BLaER1 (cell line): ENCODE data around the gene TEAD1.

Experiments
- H3K27ac ChIP-seq: shearing (Covaris generic); formaldehyde crosslinking; 2 replicates; pipeline ENCODE4 v1.8.1; 2022
- H3K27me3 ChIP-seq: shearing (Covaris generic); formaldehyde crosslinking; 2 replicates; pipeline ENCODE4 v1.8.1; 2022
- H3K36me3 ChIP-seq: shearing (Covaris generic); formaldehyde crosslinking; 2 replicates; pipeline ENCODE4 v1.8.1; 2022
- H3K4me1 ChIP-seq: shearing (Covaris generic); formaldehyde crosslinking; 2 replicates; pipeline ENCODE4 v1.8.1; 2022
- H3K4me2 ChIP-seq: shearing (Covaris generic); formaldehyde crosslinking; 2 replicates; pipeline ENCODE4 v1.8.1; 2022
- H3K4me3 ChIP-seq: shearing (Covaris generic); formaldehyde crosslinking; 2 replicates; pipeline ENCODE4 v1.8.1; 2022
- H3K9ac ChIP-seq: shearing (Covaris generic); formaldehyde crosslinking; 2 replicates; pipeline ENCODE4 v1.8.1; 2022
- H3K9me3 ChIP-seq: shearing (Covaris generic); formaldehyde crosslinking; 2 replicates; pipeline ENCODE4 v1.8.1; 2022
- H4K20me1 ChIP-seq: shearing (Covaris generic); formaldehyde crosslinking; 2 replicates; pipeline ENCODE4 v1.8.1; 2022
- Cebpa-rat ChIP-seq: shearing (Covaris generic); IDR thresholded peaks from 2 replicates; pipeline ENCODE4 v1.8.1; 2022

The TEAD1 gene

GRCh38 chr11:12677131-12677530 lies 2.9 kb downstream of the TEAD1 start:
- Histone ChIP-seq H3K27ac (no peak overlapping the region), H3K36me3 (no peaks in the 10 kb centered on the region), H3K4me2 (no peak overlapping the region), H3K9me3 (peaks cover 11% of the 10 kb centered on the region; the same call in 1 of the 2 replicates), H3K4me1 (peaks cover 9% of the 10 kb centered on the region), H3K9ac (no peak overlapping the region), H3K4me3 (no peak overlapping the region), H4K20me1 (peaks cover 24% of the 10 kb centered on the region), H3K27me3 (peaks cover 85% of the 10 kb centered on the region)
- TF ChIP-seq Cebpa-rat: no peak

- no peak overlapping the region for H3K4me2 ChIP-seq
- peaks cover 11% of the 10 kb centered on the region; the same call in 1 of the 2 replicates for H3K9me3 ChIP-seq
- peaks cover 9% of the 10 kb centered on the region for H3K4me1 ChIP-seq
- H3K27me3 ChIP-seq: peaks cover 85% of the 10 kb centered on the region
- peaks cover 24% of the 10 kb centered on the region for H4K20me1 ChIP-seq
- H3K4me3 ChIP-seq: no peak overlapping the region
- no peak overlapping the region for H3K9ac ChIP-seq
- no peak for TF ChIP-seq Cebpa-rat
- no peaks in the 10 kb centered on the region for H3K36me3 ChIP-seq
- no peak overlapping the region for H3K27ac ChIP-seq
Observed at GRCh38 chr11:12678092-12678491, 3.9 kb downstream of the TEAD1 start.

- Histone ChIP-seq H3K27me3 (peaks cover 78% of the 10 kb centered on the region), H4K20me1 (peaks cover 24% of the 10 kb centered on the region), H3K9me3 (peaks cover 6% of the 10 kb centered on the region; the same call in 1 of the 2 replicates), H3K36me3 (no peaks in the 10 kb centered on the region), H3K27ac (no peak overlapping the region), H3K4me1 (peaks cover 9% of the 10 kb centered on the region), H3K9ac (no peak overlapping the region), H3K4me3 (no peak overlapping the region), H3K4me2 (no peak overlapping the region)
- no peak for TF ChIP-seq Cebpa-rat
Observed at GRCh38 chr11:12678991-12679390, 4.8 kb downstream of the TEAD1 start.

- H3K9ac ChIP-seq: no peak overlapping the region
Observed at GRCh38 chr11:12679471-12679870, 5.2 kb downstream of the TEAD1 start.

GRCh38 chr11:12680246-12680939 lies 6.2 kb downstream of the TEAD1 start:
- TF ChIP-seq Cebpa-rat: no peak
- Histone ChIP-seq H3K9ac (no peak overlapping the region), H3K27ac (no peak overlapping the region), H3K27me3 (peaks cover 64% of the 10 kb centered on the region), H3K4me2 (peak overlapping the region; percentile 44), H3K4me1 (peaks cover 9% of the 10 kb centered on the region), H3K36me3 (no peaks in the 10 kb centered on the region), H4K20me1 (peaks cover 19% of the 10 kb centered on the region), H3K9me3 (no peaks in the 10 kb centered on the region), H3K4me3 (no peak overlapping the region)

More at GRCh38 chr11:12679471-12679870, 5.2 kb downstream of the TEAD1 start:
- H3K9me3 ChIP-seq: peaks cover under 1% of the 10 kb centered on the region; the same call in 1 of the 2 replicates
- no peak overlapping the region for H3K4me3 ChIP-seq
- no peak overlapping the region for H3K27ac ChIP-seq
- peaks cover 24% of the 10 kb centered on the region for H4K20me1 ChIP-seq
- no peak overlapping the region for H3K4me2 ChIP-seq
- TF ChIP-seq Cebpa-rat: no peak
- peaks cover 9% of the 10 kb centered on the region for H3K4me1 ChIP-seq
- peaks cover 73% of the 10 kb centered on the region for H3K27me3 ChIP-seq
- no peaks in the 10 kb centered on the region for H3K36me3 ChIP-seq

- Histone ChIP-seq H3K27me3 (peaks cover 59% of the 10 kb centered on the region), H3K4me2 (peak overlapping the region; percentile 44), H3K4me1 (peaks cover 9% of the 10 kb centered on the region), H3K9ac (no peak overlapping the region), H3K9me3 (no peaks in the 10 kb centered on the region), H3K27ac (no peak overlapping the region), H3K4me3 (no peak overlapping the region), H4K20me1 (peaks cover 14% of the 10 kb centered on the region), H3K36me3 (no peaks in the 10 kb centered on the region)
- no peak for TF ChIP-seq Cebpa-rat
Observed at GRCh38 chr11:12680940-12681258, 6.7 kb downstream of the TEAD1 start.

- no peaks in the 10 kb centered on the region for H3K9me3 ChIP-seq
- no peak overlapping the region for H3K4me3 ChIP-seq
- no peak overlapping the region for H3K9ac ChIP-seq
- H3K36me3 ChIP-seq: no peaks in the 10 kb centered on the region
- TF ChIP-seq Cebpa-rat: no peak
- H3K27ac ChIP-seq: no peak overlapping the region
- H3K27me3 ChIP-seq: peaks cover 53% of the 10 kb centered on the region
- H3K4me1 ChIP-seq: peaks cover 9% of the 10 kb centered on the region
- H4K20me1 ChIP-seq: peaks cover 9% of the 10 kb centered on the region; the same call in 1 of the 2 replicates
- H3K4me2 ChIP-seq: no peak overlapping the region
Observed at GRCh38 chr11:12681466-12681865, 7.2 kb downstream of the TEAD1 start.

- H3K36me3 ChIP-seq: no peaks in the 10 kb centered on the region
- H3K4me1 ChIP-seq: peaks cover 9% of the 10 kb centered on the region
- 0 out of 2 replicates have a peak, but pooled peaks cover 4% of the 10 kb centered on the region for H3K9me3 ChIP-seq
- peaks cover 7% of the 10 kb centered on the region; the same call in 1 of the 2 replicates for H4K20me1 ChIP-seq
- no peak overlapping the region for H3K9ac ChIP-seq
- no peak overlapping the region for H3K27ac ChIP-seq
- H3K4me2 ChIP-seq: no peak overlapping the region
- peaks cover 45% of the 10 kb centered on the region for H3K27me3 ChIP-seq
- TF ChIP-seq Cebpa-rat: no peak
- H3K4me3 ChIP-seq: no peak overlapping the region
Observed at GRCh38 chr11:12682288-12682687, 8.1 kb downstream of the TEAD1 start.

GRCh38 chr11:12682737-12683500 lies 8.7 kb downstream of the TEAD1 start:
- no peak overlapping the region for H3K27ac ChIP-seq
- peaks cover 38% of the 10 kb centered on the region for H3K27me3 ChIP-seq
- H3K4me2 ChIP-seq: no peak overlapping the region
- H4K20me1 ChIP-seq: peaks cover 7% of the 10 kb centered on the region; the same call in 1 of the 2 replicates
- H3K4me1 ChIP-seq: peaks cover 9% of the 10 kb centered on the region
- H3K4me3 ChIP-seq: no peak overlapping the region
- H3K9ac ChIP-seq: no peak overlapping the region
- no peak for TF ChIP-seq Cebpa-rat
- H3K36me3 ChIP-seq: no peaks in the 10 kb centered on the region
- H3K9me3 ChIP-seq: 0 out of 2 replicates have a peak, but pooled peaks cover 4% of the 10 kb centered on the region

- peaks cover 29% of the 10 kb centered on the region for H3K27me3 ChIP-seq
- peaks cover 9% of the 10 kb centered on the region for H3K4me1 ChIP-seq
- no peak overlapping the region for H3K4me3 ChIP-seq
Observed at GRCh38 chr11:12683874-12684273, 9.7 kb downstream of the TEAD1 start.

More at GRCh38 chr11:12683874-12684273, 9.7 kb downstream of the TEAD1 start:
- H3K36me3 ChIP-seq: no peaks in the 10 kb centered on the region
- no peak for TF ChIP-seq Cebpa-rat
- 0 out of 2 replicates have a peak, but pooled peaks cover 4% of the 10 kb centered on the region for H3K9me3 ChIP-seq
- no peak overlapping the region for H3K9ac ChIP-seq
- no peak overlapping the region for H3K4me2 ChIP-seq
- H4K20me1 ChIP-seq: no peaks in the 10 kb centered on the region
- no peak overlapping the region for H3K27ac ChIP-seq
